HG02798 (cell line): ENCODE results near the gene LPCAT3.
"Not testable (repeated sequence)": the region's sequence is repeated elsewhere in the genome, so short reads cannot be mapped to it uniquely, and the experiment has no call there.

ENCODE experiments used
- ATAC-seq: cut with Tn5 transposase; IDR thresholded peaks from one replicate; pipeline ENCODE4 v1.9.1; 2021; ENCODE audit warnings: mild to moderate bottlenecking; ENCODE audit not compliant: unreplicated experiment, poor library complexity

LPCAT3 gene

DNA sequence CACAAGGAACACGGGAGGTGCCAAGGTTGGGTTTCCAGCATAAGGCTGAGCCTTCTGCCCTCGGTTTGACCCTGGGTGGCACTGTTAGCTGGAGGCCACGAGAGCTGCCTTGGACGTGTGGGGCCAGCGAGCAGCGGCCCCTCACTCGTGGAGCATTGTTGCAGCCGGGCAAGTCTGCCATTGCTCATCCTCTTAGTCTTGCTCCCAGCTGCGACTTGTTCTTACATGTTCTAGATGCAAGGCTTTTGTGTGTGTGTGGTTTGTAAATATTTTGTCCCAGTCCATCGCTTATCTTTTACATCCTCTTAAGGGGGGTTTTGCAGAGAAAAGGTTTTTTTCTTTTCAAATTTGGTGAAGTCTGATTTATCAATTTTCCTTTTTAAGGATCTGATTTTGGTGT is 21.1 kb upstream of the LPCAT3 start:
- no peak for ATAC-seq

DNA sequence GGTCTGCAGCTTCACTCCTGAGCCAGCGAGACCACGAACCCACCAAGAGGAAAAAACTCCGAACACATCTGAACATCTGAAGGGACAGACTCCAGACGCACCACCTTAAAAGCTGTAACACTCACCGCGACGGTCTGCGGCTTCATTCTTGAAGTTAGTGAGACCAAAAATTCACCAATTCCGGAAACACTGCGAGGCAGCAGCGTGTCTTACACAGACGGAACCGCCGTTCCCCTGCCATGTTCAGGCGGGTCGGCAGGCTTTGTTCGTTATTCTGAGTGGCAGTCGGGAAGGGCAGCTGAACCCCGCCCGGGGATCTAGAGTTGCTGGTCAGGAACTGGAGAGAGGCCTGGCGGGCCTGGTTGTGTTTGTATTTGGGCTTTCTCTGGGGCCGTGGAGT is 20.3 kb upstream of the LPCAT3 start:
- no peak for ATAC-seq

GRCh38 chr12:7037411-7037810 is 19.1 kb upstream of the LPCAT3 start:
- not testable (repeated sequence) for ATAC-seq

DNA sequence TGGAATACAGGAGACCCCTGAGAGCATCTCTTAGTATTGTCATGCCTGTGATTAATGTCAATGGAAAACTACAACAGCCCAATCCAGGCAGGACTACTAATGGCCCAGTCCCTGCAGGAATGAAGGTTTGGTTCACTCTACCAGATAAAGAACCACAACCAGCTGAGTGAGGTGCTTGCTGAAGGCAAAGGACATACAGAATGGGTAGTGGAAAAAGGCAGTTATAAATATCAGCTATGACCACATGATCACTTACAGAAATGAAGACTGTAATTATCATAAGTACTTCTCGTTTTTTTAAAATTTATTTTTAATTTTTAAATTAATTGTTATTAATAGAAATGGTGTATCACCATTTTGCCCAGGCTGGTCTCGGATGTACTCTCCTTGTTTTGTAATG is 17.2 kb upstream of the LPCAT3 start:
- no peak for ATAC-seq

DNA sequence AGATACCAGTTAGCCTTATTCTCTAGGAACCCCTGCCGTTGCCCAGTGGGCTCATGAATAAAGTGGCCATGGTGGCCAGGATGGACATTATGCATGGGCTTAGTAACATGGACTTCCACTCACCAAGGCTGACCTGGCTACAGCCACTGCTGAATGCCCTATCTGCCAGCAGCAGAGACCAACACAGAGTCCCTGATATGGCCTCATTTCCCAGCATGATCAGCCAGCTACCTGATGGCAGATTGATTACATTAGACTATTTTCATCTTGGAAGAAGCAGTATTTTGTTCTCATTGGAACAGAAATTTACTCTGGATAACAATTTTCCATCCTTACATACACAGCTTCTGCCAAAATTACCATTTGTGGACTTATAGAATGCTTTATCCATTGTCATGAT is 16.2 kb upstream of the LPCAT3 start:
- ATAC-seq: no peak

GRCh38 chr12:7032990-7033389 is 14.7 kb upstream of the LPCAT3 start:
- no peak for ATAC-seq

DNA sequence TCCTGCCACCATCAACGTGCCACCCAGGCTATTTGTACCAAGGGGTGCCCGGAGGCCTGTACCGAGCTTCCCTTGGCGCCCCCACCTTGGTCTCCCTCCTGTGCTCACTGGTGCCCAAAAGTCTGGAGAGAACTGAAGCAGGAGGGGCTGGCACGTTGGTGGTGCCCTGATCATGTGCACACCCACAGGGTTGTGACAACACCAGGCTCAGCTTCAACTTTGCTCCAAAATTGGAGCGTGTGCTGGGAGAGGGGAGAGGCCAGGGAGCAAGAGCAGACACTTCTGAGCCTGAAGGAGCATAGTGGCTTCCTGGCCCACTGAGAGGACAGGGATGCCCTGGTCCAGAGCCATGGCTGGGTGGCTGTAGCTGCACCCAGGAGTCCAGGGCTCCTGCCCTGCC is 13.0 kb upstream of the LPCAT3 start:
- no peak for ATAC-seq

- ATAC-seq: no peak
Observed at GRCh38 chr12:7026854-7027253, 8.6 kb upstream of the LPCAT3 start.

DNA sequence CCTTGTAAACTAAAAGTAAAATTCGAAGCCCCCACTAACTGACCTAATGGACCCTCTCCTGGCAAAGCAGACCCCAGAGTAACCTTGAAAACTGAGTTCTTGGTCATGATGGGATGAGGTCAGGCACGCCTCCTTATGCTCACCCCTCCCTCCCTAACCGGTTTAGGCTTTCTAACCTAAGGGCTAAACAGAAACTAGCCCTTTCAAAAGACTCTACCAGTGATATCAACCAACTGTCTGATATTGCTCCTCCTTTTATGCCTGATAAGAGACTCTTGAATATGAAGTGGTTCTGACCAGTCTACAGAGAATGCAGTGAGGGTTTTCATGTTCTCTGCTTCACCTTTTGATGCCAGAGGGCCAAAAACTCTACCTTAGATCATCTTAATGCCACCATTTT is 4.8 kb upstream of the LPCAT3 start:
- ATAC-seq: no peak

- no peak for ATAC-seq
Observed at GRCh38 chr12:7021956-7022355, 3.7 kb upstream of the LPCAT3 start.

- no peak for ATAC-seq
Observed at GRCh38 chr12:7019043-7019569, 830 bp upstream of the LPCAT3 start.

- no peak for ATAC-seq
Observed at GRCh38 chr12:7017870-7018349, 366 bp downstream of the LPCAT3 start.

GRCh38 chr12:7016958-7017571 is 1.2 kb downstream of the LPCAT3 start:
- no peak for ATAC-seq

GRCh38 chr12:7015555-7016370 is 2.5 kb downstream of the LPCAT3 start:
- no peak for ATAC-seq

GRCh38 chr12:7013101-7013500 is 5.2 kb downstream of the LPCAT3 start:
- ATAC-seq: no peak

DNA sequence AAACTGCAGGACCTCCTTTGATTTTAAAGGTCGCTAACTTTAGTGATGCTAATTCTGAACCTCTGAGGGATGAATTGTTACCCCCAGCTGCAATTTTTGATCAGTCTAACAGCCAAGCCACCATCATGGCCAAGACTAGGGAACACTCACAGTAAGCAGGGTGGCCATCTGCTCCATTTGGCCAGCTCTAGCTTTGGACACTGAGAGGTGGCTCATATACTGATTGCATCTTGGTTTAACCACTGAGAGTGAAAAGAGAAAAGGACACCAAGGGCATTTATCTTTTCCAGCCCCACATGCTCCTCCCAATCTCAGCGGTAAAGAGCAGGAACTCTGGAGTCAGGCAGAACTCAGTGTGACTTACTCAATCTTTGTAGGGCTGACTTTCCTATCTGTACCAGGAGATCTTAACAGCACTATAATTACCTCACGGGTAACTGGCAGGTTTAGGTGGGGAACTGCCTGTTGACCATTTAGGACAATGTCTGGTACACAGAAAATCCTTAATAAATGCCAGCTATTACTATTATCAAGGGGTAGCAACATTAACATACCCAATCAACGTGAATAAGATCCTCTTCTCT is 6.2 kb downstream of the LPCAT3 start:
- no peak for ATAC-seq

DNA sequence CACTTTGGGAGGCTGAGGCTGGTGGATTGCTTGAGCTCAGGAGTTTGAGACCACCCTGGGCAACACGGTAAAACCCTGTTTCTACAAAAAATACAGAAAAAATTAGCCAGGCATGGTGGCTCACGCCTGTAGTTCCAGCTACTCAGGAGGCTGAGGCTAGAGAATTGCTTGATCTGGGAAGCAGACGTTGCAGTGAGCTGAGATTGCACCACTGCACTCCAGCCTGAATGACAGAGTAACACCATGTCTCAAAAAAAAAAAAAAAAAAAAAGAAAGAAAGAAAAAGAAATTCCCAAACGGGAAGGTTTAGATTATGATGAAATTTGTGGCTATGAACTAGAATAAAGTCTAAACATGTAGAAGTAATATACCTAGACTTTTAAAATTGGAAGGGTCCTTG is 6.9 kb downstream of the LPCAT3 start:
- not testable (repeated sequence) for ATAC-seq

GRCh38 chr12:7009512-7009911 is 8.8 kb downstream of the LPCAT3 start:
- ATAC-seq: no peak

GRCh38 chr12:7008864-7009263 is 9.4 kb downstream of the LPCAT3 start:
- no peak for ATAC-seq

GRCh38 chr12:7006639-7007038 is 11.6 kb downstream of the LPCAT3 start:
- ATAC-seq: no peak

DNA sequence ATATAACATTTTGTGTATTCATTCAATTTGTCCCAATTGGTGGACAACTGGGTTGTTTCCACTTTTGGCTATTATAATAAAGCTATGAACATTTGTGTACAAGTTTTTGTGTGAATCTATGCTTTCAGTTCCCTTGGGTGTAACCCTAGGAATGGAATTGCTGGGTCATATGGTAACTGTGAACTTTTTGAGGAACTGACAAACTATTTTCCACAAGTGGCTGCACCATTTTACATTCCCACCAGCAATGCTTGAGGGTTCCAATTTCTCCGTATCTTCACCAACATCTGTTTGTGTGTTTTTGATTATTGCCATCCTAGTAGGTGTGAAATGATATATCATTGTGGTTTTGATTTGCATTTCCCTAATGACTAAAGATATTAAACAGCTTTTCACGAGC is 13.0 kb downstream of the LPCAT3 start:
- no peak for ATAC-seq
